AG09309 (cell line): ENCODE results near the gene PPP6R2.
"Not testable (repeated sequence)": the region's sequence is repeated elsewhere in the genome, so short reads cannot be mapped to it uniquely, and the experiment has no call there.

ENCODE experiments used
- DNase-seq: peaks from one replicate; pipeline ENCODE4 v3.0.0-alpha.2; 2010; ENCODE audit warnings: low read depth
- H3K4me3 ChIP-seq: 2 replicates; pipeline ENCODE4 v1.5.1; 2011; ENCODE audit warnings: mild to moderate bottlenecking, low read depth, low read length, moderate library complexity; ENCODE audit not compliant: control insufficient read depth
- TF ChIP-seq, protein P1 (sequence below): IDR thresholded peaks from 2 replicates; pipeline ENCODE4 v1.5.1; 2011; ENCODE audit warnings: mild to moderate bottlenecking, low read depth, low read length, inconsistent platforms; ENCODE audit not compliant: insufficient read depth, control insufficient read depth; ENCODE audit errors: missing control alignments

The PPP6R2 gene

DNA sequence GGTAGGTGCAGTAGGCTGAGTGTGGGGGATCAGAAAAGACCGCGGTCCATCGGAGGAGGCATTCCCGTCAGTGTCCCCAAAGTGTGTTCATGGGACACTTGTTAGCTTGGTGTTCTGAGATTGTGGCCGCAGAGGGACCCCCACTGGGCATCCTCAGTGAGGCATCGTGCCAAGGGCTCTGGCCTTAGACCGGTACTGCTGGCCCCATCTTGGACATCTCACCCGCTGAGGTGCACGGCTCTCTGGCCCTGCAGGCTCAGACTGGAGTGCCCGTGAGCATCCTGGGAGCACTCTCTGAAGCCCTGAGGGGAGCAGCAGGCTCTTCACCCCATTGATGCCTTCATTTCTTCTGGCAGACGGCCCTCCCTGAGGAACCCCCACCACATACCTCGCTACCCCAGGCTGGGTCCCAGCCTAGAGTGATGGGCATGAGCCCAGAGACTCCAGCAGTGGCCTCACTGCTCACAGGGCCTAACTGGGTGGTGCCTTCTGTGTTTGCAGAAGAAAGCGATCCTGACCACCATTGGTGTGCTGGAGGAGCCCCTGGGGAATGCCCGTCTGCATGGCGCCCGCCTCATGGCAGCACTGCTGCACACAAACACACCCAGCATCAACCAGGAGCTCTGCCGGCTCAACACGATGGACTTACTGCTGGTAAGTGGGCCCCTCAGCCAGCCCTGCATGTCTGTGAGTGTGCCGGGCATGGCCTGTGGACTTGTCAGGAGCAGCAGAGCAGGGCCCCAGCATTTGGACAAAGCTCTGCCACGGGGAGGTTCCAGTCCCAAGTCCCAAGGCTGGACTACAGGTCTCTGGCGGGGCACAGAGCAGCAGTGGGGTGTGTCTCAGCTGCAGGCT is 80.1 kb downstream of the PPP6R2 start:
- no peak overlapping the region for H3K4me3 ChIP-seq
- TF ChIP-seq, protein P1, sequence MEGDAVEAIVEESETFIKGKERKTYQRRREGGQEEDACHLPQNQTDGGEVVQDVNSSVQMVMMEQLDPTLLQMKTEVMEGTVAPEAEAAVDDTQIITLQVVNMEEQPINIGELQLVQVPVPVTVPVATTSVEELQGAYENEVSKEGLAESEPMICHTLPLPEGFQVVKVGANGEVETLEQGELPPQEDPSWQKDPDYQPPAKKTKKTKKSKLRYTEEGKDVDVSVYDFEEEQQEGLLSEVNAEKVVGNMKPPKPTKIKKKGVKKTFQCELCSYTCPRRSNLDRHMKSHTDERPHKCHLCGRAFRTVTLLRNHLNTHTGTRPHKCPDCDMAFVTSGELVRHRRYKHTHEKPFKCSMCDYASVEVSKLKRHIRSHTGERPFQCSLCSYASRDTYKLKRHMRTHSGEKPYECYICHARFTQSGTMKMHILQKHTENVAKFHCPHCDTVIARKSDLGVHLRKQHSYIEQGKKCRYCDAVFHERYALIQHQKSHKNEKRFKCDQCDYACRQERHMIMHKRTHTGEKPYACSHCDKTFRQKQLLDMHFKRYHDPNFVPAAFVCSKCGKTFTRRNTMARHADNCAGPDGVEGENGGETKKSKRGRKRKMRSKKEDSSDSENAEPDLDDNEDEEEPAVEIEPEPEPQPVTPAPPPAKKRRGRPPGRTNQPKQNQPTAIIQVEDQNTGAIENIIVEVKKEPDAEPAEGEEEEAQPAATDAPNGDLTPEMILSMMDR = no peak
- no peak for DNase-seq

DNA sequence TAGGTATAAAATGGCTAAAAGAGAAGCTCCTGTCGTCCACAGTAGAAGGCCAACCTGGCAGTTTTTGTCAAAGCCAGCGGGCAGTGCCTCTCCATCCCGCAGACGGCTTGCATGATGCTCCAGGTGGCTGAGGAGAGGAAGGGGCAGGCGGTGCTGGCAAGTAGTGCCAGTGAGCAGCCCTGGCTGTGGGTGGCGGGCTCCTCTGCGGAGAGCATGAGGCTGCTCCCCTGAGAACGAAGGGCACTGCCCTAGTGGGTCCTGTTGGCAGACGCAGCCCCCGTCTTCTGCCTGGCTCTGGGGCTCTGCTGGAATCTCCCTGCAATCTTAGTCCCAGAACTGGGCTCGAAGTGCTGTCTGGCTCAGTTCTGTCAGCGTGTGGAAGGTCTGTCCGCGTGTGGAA is 80.8 kb downstream of the PPP6R2 start:
- no peak overlapping the region for H3K4me3 ChIP-seq
- TF ChIP-seq, protein P1 = no peak
- DNase-seq = no peak

DNA sequence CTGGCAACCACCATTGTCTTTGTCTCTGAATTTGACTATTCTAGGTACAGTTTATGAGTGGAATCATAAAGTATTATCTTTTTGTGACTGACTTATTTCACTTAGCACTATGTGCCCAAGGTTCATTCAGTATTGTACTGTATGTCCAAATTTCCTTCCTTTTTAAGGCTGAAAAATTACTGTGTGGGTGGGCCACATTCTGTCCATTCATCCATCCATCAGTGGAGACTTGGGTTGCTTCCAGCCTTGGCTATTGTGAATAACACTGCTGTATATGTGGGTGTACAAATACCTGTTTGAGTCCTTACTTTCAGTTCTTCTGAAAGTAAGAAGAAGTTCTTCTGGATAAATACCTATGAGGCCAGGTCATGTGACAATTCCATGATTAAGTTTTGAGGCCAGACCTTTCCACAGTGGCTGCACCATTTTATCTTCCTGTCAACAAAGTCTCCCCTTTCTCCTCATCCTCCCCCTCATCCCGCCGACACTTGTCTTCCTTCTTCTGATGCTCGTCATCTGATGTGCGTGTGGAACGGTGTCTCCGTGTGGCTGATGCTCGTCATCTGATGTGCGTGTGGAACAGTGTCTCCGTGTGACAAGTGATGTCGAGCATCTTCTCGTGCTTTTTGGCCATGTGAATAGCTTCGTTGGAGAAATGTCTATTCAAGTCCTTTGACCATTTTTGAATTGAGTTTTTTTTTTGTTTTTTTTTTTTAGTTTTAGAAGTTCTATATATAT is 82.2 kb downstream of the PPP6R2 start:
- no peak for DNase-seq

DNA sequence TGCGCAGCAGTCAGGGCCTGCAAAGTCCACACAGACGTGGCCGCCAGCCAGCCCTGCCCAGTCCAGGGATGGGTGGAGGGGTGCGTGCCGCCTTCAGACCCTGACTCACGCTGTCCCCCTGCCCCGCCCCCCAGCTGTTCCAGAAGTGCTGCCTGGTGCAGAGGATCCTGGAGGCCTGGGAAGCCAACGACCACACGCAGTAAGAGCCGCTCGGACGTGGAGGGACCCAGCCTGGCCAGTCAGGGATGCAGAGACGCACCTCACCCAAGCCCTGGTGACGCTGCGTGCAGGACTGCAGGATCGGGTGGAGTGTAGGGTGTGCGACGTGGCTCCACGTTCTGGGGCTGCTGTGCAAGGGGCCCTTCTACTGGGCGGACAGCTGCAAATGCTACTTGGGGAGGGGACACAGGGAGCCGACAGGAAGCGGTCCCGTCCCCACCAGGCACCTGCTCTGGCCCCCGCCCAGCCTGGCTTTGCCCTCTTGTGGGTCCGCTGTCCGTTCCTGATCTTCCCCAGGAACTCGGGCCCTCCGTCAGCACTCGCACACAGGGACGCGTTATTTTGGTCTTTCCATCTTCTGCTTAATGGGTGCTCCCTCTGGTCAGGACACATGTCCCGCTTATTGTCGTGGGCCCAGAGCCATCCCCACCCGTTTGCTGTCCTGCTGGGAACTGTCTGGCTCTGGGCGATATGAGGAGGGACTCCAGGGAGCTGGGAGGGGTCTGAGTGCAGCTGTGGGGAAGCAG is 89.2 kb downstream of the PPP6R2 start:
- no peak overlapping the region for H3K4me3 ChIP-seq
- DNase-seq = no peak
- TF ChIP-seq, protein P1 = no peak

More for the DNA sequence above, 82.2 kb downstream of the PPP6R2 start:
- no peak overlapping the region for H3K4me3 ChIP-seq
- TF ChIP-seq, protein P1 = no peak

DNA sequence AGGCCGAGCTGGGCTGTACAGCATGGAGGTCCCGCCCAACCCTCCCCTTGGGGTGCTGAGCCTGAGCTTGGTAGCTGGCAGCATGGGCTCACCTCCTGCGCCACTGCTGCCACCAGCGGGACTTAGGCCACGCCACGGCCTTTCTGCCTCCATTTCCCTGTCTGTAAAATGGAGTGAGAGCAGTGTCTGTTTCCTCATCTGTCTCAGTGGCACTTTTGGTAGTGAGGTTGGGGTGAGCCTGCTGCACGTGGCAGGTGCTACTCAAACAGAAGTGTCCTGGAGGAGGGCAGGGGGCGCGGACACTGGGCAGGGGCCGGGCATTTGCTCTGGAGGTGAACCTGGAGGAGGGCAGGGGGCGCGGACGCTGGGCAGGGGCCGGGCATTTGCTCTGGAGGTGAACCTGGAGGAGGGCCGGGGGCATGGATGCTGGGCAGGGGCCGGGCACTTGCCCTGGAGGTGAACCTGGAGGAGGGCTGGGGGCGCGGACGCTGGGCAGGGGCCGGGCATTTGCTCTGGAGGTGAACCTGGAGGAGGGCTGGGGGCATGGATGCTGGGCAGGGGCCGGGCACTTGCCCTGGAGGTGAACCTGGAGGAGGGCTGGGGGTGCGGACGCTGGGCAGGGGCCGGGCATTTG is 89.9 kb downstream of the PPP6R2 start:
- DNase-seq, H3K4me3 ChIP-seq: not testable (repeated sequence)

DNA sequence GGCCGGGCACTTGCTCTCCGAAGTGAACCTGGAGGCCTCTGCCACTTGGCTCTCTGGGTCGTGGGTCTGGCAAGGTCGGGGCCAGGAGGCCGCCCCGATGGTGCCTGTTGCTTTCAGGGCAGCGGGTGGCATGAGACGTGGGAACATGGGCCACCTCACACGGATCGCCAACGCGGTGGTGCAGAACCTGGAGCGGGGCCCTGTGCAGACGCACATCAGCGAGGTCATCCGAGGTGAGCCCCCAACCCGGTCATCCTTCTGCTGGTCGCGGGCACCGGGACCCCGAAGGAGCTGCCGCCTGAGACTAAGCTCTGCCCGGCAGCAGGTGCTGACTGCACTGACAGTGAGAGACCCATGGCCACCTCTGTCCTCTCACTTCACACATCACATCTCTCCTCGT is 91.7 kb downstream of the PPP6R2 start:
- TF ChIP-seq, protein P1 = no peak
- DNase-seq = no peak
- H3K4me3 ChIP-seq = no peak overlapping the region
